Tibial nerve (tissue), 4 donors: ENCODE data around the gene KRTAP9-7. TPM values are rescaled to one million over a fixed set of nuclear protein-coding genes. Genes with fewer than 3 reads are reported as not detected.
"Not testable (repeated sequence)": the region's sequence is repeated elsewhere in the genome, so short reads cannot be mapped to it uniquely, and the experiment has no call there.

ENCODE experiments used
- DNase-seq, 2 donors: peaks; one replicate each; pipeline ENCODE4 v3.0.0-alpha.2; 2019; ENCODE audit warnings: low spot score in 2 of 2
- H3K27ac ChIP-seq, 4 donors: fragments of 200-600 bp; sonication (generic) in 3 of 4; one replicate each; pipeline ENCODE4 v1.5.1; 2017 to 2019; ENCODE audit warnings: mild to moderate bottlenecking in 1 of 4
- H3K27me3 ChIP-seq, 2 donors: fragments of 200-600 bp; sonication (generic) in 1 of 2; one replicate each; pipeline versions ENCODE4 v1.5.1 to v1.6.0; 2017 to 2019
- H3K36me3 ChIP-seq, 3 donors: fragments of 200-600 bp; sonication (generic); one replicate each; pipeline ENCODE4 v1.5.1; 2018 to 2019
- H3K4me1 ChIP-seq, 4 donors: fragments of 200-600 bp; sonication (generic) in 3 of 4; one replicate each; pipeline ENCODE4 v1.5.1; 2017 to 2019
- H3K4me3 ChIP-seq, 4 donors: fragments of 200-600 bp; sonication (generic) in 3 of 4; one replicate each; pipeline ENCODE4 v1.5.1; 2017 to 2019; ENCODE audit warnings: mild to moderate bottlenecking in 1 of 4, moderate library complexity in 1 of 4
- H3K9me3 ChIP-seq, 4 donors: fragments of 200-600 bp; sonication (generic) in 3 of 4; one replicate each; pipeline ENCODE4 v1.5.1; 2017 to 2019
- CTCF ChIP-seq, 5 experiments: fragments of 200-600 bp in 3 of 5; fragments of 450-650 bp in 2 of 5; sonication (generic) in 3 of 5; IDR thresholded peaks; one replicate each; pipeline ENCODE4 v1.5.1; 2016 to 2019; ENCODE audit warnings: antibody characterized with exemption in 5 of 5, mild to moderate bottlenecking in 3 of 5, moderate library complexity in 2 of 5
- EP300 ChIP-seq, 2 donors: sonication (generic); formaldehyde crosslinking; IDR thresholded peaks; one replicate each; pipeline ENCODE4 v1.6.1; 2017; ENCODE audit warnings: antibody characterized with exemption in 2 of 2, mild to moderate bottlenecking in 1 of 2
- POLR2A ChIP-seq, 2 donors: fragments of 450-650 bp; IDR thresholded peaks; one replicate each; pipeline ENCODE4 v1.6.1; 2017; ENCODE audit warnings: antibody characterized with exemption in 2 of 2, mild to moderate bottlenecking in 2 of 2, moderate library complexity in 2 of 2
- WGBS, 2 donors: methylation state at CpG; one replicate each; pipeline ENCODE4 v1.1.5; 2018; 5-methylcytosine and 5-hydroxymethylcytosine counted together
- total RNA-seq, 4 donors: library from RNA; depleted of rRNA; stranded (reverse); fragments of >200 nt; gene quantifications; one replicate each; pipeline ENCODE4 v1.1.0, GENCODE V29; 2016

KRTAP9-7 gene
- total RNA-seq, 4 donors from 2014 or later, result not detected

GRCh38 chr17:41263212-41263611 lies 12.3 kb upstream of the KRTAP9-7 start:
- WGBS, 2 donors, result 44 to 85% methylated on average over 2 of the region's 2 CpGs
- H3K4me1 ChIP-seq, result no peaks in the 10 kb centered on the region
- H3K9me3 ChIP-seq, result no peaks in the 10 kb centered on the region
- no peak overlapping the region for H3K27ac ChIP-seq
- TF ChIP-seq CTCF (IDR thresholded peaks at IDR 0.05), result no peak
- no peak for TF ChIP-seq POLR2A (IDR thresholded peaks at IDR 0.05)
- H3K27me3 ChIP-seq, result peaks cover 0 to 6% of the 10 kb centered on the region in 2 donors
- no peaks in the 10 kb centered on the region for H3K36me3 ChIP-seq
- DNase-seq, result no peak
- no peak overlapping the region for H3K4me3 ChIP-seq

- TF ChIP-seq CTCF (IDR thresholded peaks at IDR 0.05), result no peak
- TF ChIP-seq POLR2A (IDR thresholded peaks at IDR 0.05), result no peak
- TF ChIP-seq EP300 (IDR thresholded peaks at IDR 0.05), result no peak
Observed at GRCh38 chr17:41264599-41264998, 10.9 kb upstream of the KRTAP9-7 start.

GRCh38 chr17:41265078-41265477 lies 10.4 kb upstream of the KRTAP9-7 start, which contains the start of gene KRTAP9-6:
KRTAP9-6 (plus strand) TSS chr17:41265378; CDS start chr17:41265378, 0 bp downstream.
- no peak for DNase-seq
- no peak for TF ChIP-seq POLR2A (IDR thresholded peaks at IDR 0.05)
- Histone ChIP-seq H3K27me3 (no peaks in the 10 kb centered on the region), H3K27ac (no peak within 1 kb of the TSS), H3K36me3 (no peaks in the 10 kb centered on the region), H3K4me1 (no peaks in the 10 kb centered on the region), H3K9me3 (no peaks in the 10 kb centered on the region), H3K4me3 (no peak within 1 kb of the TSS)
- WGBS, 2 donors, result 50 to 60% methylated on average over 2 of the region's 2 CpGs

More at GRCh38 chr17:41264599-41264998, 10.9 kb upstream of the KRTAP9-7 start:
- H3K27me3 ChIP-seq, result no peaks in the 10 kb centered on the region
- no peak for DNase-seq
- no peaks in the 10 kb centered on the region for H3K36me3 ChIP-seq
- no peak overlapping the region for H3K27ac ChIP-seq
- no peak overlapping the region for H3K4me3 ChIP-seq
- WGBS, 2 donors, result 69 to 79% methylated on average over 3 of the region's 3 CpGs
- no peaks in the 10 kb centered on the region for H3K4me1 ChIP-seq
- H3K9me3 ChIP-seq, result no peaks in the 10 kb centered on the region

GRCh38 chr17:41267711-41268110 lies 7.8 kb upstream of the KRTAP9-7 start:
- no peaks in the 10 kb centered on the region for H3K4me1 ChIP-seq
- H3K4me3 ChIP-seq, result no peak overlapping the region
- H3K9me3 ChIP-seq, result no peaks in the 10 kb centered on the region
- no peak for DNase-seq
- WGBS, 2 donors, result 89% methylated on average over 3 of the region's 3 CpGs; no CpG with 5 or more reads in 1 of the 2 donors
- no peaks in the 10 kb centered on the region for H3K27me3 ChIP-seq
- no peak for TF ChIP-seq POLR2A (IDR thresholded peaks at IDR 0.05)
- TF ChIP-seq EP300 (IDR thresholded peaks at IDR 0.05), result no peak
- TF ChIP-seq CTCF (IDR thresholded peaks at IDR 0.05), result no peak
- no peaks in the 10 kb centered on the region for H3K36me3 ChIP-seq
- H3K27ac ChIP-seq, result no peak overlapping the region

- H3K4me1 ChIP-seq, H3K9me3 ChIP-seq, H3K27me3 ChIP-seq, H3K4me3 ChIP-seq, DNase-seq, H3K27ac ChIP-seq, H3K36me3 ChIP-seq: not testable (repeated sequence)
- WGBS, 2 donors, result no CpG with 5 or more reads among the region's 1 CpG
Observed at GRCh38 chr17:41271323-41271722, 4.2 kb upstream of the KRTAP9-7 start.

- H3K36me3 ChIP-seq, result no peaks in the 10 kb centered on the region
- WGBS, 2 donors, result 53% methylated on average over 1 of the region's 1 CpG; no CpG with 5 or more reads in 1 of the 2 donors
- H3K9me3 ChIP-seq, result no peaks in the 10 kb centered on the region
- TF ChIP-seq CTCF (IDR thresholded peaks at IDR 0.05), result no peak
- no peak for TF ChIP-seq EP300 (IDR thresholded peaks at IDR 0.05)
- no peak for TF ChIP-seq POLR2A (IDR thresholded peaks at IDR 0.05)
- DNase-seq, result no peak
- no peak overlapping the region for H3K4me3 ChIP-seq
- H3K27me3 ChIP-seq, result no peaks in the 10 kb centered on the region
- no peak overlapping the region for H3K27ac ChIP-seq
- H3K4me1 ChIP-seq, result no peaks in the 10 kb centered on the region
Observed at GRCh38 chr17:41271858-41272257, 3.6 kb upstream of the KRTAP9-7 start.
